ENCODE measurements around the gene TSHZ2.

- TF ChIP-seq YY1 (IDR thresholded peaks at IDR 0.05; ENCODE audit: insufficient read depth, insufficient read length) (no peak), ZNF274 (IDR thresholded peaks at IDR 0.05; ENCODE audit: low read depth, low read length) (no peak), SUZ12 (IDR thresholded peaks at IDR 0.05; ENCODE audit: extremely low read depth, insufficient read depth, insufficient read length) (no peak)
Measured at GRCh38 chr20:53385941-53386767, 414.0 kb downstream of the TSHZ2 start.

All from NT2/D1 (cell line).